SIG-M5 (cell line): ENCODE measurements around the gene NT5M.
"Not testable (repeated sequence)": the region's sequence is repeated elsewhere in the genome, so short reads cannot be mapped to it uniquely, and the experiment has no call there.

ENCODE experiments used
- DNase-seq: peaks from one replicate; lab custom pipeline; 2025; lab: John Stamatoyannopoulos, UW

Gene NT5M

GRCh38 chr17:17303010-17303846 is at the start of gene NT5M:
Gene NT5M (plus strand): TSS chr17:17303373. CDS start chr17:17303551, 178 bp downstream.
- no peak for DNase-seq

GRCh38 chr17:17253406-17253805 is 49.8 kb upstream of the NT5M start:
- DNase-seq = no peak

- no peak for DNase-seq
Measured at GRCh38 chr17:17254036-17254435, 49.1 kb upstream of the NT5M start.

- DNase-seq = not testable (repeated sequence)
Measured at GRCh38 chr17:17255689-17256088, 47.5 kb upstream of the NT5M start.

- DNase-seq = no peak
Measured at GRCh38 chr17:17256316-17256715, 46.9 kb upstream of the NT5M start.

- no peak for DNase-seq
Measured at GRCh38 chr17:17258011-17258410, 45.2 kb upstream of the NT5M start.

GRCh38 chr17:17258998-17259397 is 44.2 kb upstream of the NT5M start:
- DNase-seq = no peak

- DNase-seq = no peak
Measured at GRCh38 chr17:17264430-17264829, 38.7 kb upstream of the NT5M start.

GRCh38 chr17:17269926-17270773 is 33.0 kb upstream of the NT5M start:
- no peak for DNase-seq

GRCh38 chr17:17275971-17276370 is 27.2 kb upstream of the NT5M start:
- no peak for DNase-seq

- not testable (repeated sequence) for DNase-seq
Measured at GRCh38 chr17:17277431-17277830, 25.7 kb upstream of the NT5M start.

- DNase-seq = no peak
Measured at GRCh38 chr17:17279316-17279715, 23.9 kb upstream of the NT5M start.

- peak; percentile 72 for DNase-seq
Measured at GRCh38 chr17:17280613-17281549, 22.3 kb upstream of the NT5M start, which contains the start of gene COPS3. Gene COPS3 (minus strand): TSS chr17:17281246. CDS start chr17:17281186, 60 bp downstream.

GRCh38 chr17:17285951-17286350 is 17.2 kb upstream of the NT5M start:
- no peak for DNase-seq

GRCh38 chr17:17289086-17289485 is 14.1 kb upstream of the NT5M start:
- DNase-seq = no peak

GRCh38 chr17:17289701-17290100 is 13.5 kb upstream of the NT5M start:
- DNase-seq = no peak

GRCh38 chr17:17295141-17295540 is 8.0 kb upstream of the NT5M start:
- no peak for DNase-seq

- no peak for DNase-seq
Measured at GRCh38 chr17:17297217-17297616, 6.0 kb upstream of the NT5M start.

- DNase-seq = no peak
Measured at GRCh38 chr17:17298108-17298507, 5.1 kb upstream of the NT5M start.

- DNase-seq = no peak
Measured at GRCh38 chr17:17300624-17301568, 2.3 kb upstream of the NT5M start.

- DNase-seq = not testable (repeated sequence)
Measured at GRCh38 chr17:17301659-17302058, 1.5 kb upstream of the NT5M start.
